Measurements from ENCODE around the gene GSTM1. TPM values are rescaled to one million over a fixed set of nuclear protein-coding genes. Genes with fewer than 3 reads are reported as not detected.
"Not testable (repeated sequence)": the region's sequence is repeated elsewhere in the genome, so short reads cannot be mapped to it uniquely, and the experiment has no call there.

GSTM1 gene
- total RNA-seq, 1 donor from 2014 or later, result 91.4 TPM

DNA sequence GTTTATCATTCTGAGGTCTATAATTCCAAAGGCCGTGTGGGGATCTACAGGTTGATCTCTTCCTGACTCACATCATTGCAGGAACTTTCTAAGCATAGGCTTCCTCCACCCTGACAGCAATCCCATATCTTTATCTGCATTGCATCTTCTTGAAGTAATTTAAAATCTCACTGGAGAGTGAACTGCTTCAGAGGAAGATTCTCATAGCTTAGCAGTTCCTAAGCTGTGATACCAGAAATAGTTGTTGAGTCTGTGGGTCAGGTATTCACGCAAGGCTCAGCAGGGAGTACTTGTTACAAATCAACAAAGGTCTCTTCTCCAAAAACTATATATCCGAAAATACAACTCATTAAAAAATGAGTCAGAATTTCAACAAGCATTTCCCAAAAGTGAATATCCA lies 7.5 kb downstream of the GSTM1 start:
- intact Hi-C loops (cut with micrococcal nuclease), result not testable (repeated sequence)

DNA sequence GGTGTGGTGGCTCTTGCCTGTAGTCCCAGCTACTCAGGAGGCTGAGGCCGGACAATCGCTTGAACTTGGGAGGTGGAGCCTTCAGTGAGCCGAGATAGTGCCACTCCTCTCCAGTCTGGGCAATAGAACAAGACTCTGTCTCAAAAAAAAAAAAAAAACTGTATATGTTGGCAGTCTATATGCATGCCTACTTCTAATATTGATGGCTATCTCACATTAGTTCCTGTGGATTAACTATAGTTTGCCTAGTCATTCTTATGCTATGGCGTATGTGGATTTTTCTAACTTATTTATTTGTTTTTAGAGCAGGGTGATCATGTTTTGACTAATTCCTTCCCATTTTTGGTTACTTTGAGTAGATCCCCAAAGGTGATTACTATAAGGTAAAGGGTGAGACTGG lies 9.4 kb downstream of the GSTM1 start:
- intact Hi-C loops (cut with micrococcal nuclease), result no loop called here

DNA sequence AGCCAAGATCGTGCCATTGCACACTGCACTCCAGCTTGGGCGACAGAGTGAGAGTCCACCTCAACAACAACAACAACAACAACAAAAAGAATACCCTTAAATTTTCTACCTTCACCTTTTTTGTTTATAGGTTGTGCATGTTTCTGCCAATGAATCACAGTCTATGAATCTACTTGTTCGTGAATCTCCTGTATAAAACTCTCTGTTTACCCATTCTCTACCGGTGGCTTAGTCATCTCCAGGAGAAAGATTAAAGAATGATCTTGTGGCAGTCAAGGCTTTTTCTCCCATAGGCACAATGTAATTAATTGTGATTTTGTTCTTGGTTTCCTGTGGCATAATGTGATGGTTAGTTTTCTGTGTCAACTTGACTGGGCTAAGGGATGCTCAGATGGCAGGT lies 10.2 kb downstream of the GSTM1 start:
- intact Hi-C loops (cut with micrococcal nuclease), result not testable (repeated sequence)

DNA sequence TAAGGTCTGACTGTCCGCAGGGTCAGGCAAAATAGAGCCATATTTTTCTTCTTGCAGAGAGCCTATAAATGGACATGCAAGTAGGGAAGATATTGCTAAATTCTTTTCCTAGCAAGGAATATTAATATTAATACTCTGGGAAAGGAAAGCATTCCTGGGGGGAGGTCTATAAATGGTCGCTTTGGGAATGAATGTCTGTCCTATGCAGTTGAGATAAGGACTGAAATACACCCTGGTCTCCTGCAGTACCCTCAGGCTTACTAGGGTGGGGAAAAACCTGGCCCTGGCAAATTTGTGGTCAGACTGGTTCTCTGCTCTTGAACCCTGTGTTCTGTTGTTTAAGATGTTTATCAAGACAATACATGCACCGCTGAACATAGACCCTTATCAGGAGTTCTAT lies 15.3 kb downstream of the GSTM1 start:
- intact Hi-C loops (cut with micrococcal nuclease), result not testable (repeated sequence)

DNA sequence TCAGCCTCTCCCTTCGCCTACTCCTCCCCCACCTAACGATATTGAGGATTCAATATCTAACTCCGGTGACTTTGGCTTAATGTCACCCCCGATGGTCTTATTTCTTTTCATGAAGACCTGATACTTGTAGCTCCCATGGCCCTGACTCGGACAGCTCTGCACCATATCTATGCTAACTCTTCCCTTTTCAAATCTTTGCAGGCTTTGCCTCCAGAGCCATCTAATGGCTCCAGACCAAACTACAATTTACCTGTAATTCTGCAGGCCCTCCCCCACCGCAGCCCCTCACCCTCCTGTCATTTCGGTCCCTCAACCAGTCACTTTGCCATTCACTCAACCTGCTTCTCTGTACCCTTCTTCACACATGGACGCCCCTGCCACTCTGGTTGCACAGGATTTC lies 16.6 kb downstream of the GSTM1 start:
- intact Hi-C loops (cut with micrococcal nuclease), result no loop called here

DNA sequence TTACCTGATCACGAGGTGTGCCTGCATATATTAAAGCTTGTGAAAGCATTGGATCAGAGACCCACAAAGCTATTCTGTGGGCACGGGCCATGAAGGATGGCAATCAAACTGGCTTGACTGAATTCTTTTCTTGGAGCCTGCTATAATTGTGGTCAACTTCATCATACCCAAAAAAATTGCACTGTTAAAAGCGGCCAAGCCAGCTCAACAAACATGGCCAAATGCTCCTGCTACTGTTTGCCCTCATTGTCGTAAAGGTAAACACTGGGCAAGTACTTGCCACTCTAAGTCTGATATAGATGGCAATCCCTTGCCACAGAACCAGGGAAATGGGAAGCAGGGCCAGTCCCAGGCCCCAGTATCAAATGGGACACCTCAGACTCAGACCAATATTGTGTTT lies 17.8 kb downstream of the GSTM1 start:
- intact Hi-C loops (cut with micrococcal nuclease), result no loop called here

DNA sequence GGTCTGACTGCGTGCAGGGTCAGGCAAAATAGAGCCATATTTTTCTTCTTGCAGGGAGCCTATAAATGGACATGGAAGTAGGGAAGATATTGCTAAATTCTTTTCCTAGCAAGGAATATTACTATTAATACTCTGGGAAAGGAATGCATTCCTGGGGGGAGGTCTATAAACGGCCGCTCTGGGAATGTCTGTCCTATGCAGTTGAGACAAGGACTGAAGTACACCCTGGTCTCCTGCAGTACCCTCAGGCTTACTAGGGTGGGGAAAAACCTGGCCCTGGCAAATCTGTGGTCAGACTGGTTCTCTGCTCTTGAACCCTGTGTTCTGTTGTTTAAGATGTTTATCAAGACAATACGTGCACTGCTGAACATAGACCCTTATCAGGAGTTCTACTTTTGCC lies 21.3 kb downstream of the GSTM1 start:
- intact Hi-C loops (cut with micrococcal nuclease), result not testable (repeated sequence)

DNA sequence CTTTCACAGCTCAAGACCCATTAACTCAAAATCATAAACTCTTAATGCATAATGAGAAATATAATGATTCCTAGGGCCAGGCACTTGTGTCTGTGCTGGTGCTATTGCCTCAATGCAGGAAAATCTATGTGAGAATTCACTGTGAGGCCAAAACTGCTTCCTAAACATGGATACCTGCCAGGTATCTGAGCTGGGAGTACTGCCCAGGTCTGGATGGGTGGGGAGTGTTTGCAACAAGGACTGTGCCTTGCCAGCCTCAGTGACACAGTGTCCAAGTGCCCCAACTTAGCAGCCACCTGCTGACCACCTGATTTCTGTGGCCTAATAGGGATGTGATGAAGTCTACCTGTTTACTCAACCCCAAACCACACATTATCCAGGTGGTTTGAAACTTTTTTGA lies 22.2 kb downstream of the GSTM1 start:
- intact Hi-C loops (cut with micrococcal nuclease), result not testable (repeated sequence)

DNA sequence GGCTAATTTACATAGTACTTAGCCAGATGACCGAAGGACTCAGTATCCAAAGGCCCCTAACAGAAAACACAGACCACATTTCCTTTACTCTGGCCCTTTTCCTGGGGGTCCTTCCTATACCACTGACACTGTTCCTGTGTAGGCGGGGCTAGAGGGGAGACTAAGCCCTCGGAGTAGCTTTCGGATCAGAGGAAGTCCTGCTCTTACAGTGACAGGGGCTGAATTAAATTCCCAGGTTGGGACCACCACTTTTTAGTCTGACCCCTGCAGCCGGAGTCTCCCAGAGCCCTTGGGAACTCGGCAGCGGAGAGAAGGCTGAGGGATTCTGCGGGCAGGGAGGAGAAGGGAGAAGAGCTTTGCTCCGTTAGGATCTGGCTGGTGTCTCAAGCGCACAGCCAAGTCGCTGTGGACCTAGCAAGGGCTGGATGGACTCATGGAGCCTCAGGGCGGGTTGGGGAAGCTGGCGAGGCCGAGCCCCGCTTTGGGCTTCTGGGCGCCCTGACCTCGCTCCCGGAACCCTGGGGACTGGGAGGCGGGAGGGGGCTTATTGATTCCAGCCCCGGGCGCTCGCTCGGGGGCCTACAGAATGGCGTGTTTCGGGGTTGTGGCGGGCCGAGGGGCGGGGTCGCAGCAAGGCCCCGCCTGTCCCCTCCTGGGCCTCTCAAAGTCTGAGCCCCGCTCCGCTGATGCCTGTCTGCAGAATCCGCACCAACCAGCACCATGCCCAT lies 24.1 kb downstream of the GSTM1 start, which contains the start of gene GSTM5:
TSS of gene GSTM5 (plus strand) at position 659 of the 728 bp plus-strand sequence. CDS start at position 721, 62 bp downstream.
- intact Hi-C loops (cut with micrococcal nuclease), result loop anchor here (1.0 kb wide), 1 partner anchor 24 kb away; the partner anchor contains the start of gene GSTM1

DNA sequence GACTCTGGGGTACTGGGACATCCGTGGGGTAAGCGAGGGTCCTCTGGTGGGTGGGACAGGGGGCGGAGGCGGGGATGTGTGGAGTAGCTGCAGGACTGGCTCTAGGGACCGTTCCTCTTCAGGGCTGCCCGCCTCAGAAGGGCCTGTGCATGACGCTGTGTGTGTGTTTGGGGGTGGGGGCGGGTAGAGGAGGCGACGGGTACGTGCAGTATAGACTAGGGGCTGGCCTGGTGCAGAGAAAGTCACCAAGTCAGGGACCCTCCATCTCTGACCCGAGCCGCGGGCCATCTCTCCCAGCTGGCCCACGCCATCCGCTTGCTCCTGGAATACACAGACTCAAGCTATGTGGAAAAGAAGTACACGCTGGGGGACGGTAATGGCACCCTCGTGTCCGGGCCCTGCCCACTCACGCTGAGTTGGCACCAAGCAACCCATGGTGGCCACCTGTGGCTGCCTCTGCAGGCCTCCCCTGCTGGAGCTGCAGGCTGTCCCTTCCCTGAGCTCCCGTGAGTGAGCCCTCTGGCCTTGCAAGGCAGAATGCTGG lies 24.8 kb downstream of the GSTM1 start:
- intact Hi-C loops (cut with micrococcal nuclease), result no loop called here

DNA sequence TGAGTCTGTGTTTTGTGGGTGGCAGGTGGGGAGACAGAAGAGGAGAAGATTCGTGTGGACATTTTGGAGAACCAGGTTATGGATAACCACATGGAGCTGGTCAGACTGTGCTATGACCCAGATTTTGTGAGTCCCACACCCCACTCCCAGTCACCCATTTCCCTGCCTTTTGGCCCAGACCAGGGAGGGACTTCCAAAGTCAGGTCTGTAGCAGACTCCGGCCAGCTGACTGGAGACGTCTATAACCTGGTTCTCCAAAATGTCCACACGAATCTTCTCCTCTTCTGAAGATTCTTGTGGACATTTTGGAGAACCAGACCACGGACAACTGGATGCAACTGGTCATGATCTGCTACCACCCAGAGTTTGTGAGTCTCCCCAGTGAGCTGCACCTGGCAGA lies 26.0 kb downstream of the GSTM1 start:
- intact Hi-C loops (cut with micrococcal nuclease), result no loop called here

DNA sequence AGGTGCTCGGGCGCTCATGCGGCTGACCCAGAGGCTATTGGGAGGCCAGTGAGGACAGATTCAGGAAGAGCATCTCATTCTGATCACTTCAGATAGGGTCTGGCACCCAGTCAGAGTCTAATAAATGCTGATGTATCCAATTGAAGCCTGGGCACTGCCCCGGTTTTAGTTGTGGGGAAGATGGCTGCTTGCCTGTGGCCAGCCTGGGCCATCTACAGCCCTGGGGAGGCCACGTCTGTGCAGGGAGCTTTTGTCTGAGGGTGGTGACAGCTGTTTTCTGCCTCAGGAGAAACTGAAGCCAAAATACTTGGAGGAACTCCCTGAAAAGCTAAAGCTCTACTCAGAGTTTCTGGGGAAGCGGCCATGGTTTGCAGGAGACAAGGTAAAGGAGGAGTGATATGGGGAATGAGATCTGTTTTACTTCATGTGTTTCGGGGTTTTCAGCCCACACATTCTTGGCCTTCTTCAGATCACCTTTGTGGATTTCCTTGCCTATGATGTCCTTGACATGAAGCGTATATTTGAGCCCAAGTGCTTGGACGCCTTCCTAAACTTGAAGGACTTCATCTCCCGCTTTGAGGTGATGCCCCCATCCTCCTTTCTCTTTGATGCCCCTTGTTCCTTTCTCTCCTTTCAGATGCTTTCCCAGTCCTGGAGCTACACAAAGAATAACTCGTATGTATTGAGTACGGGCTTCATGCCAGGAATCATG lies 27.2 kb downstream of the GSTM1 start:
- intact Hi-C loops (cut with micrococcal nuclease), result no loop called here

DNA sequence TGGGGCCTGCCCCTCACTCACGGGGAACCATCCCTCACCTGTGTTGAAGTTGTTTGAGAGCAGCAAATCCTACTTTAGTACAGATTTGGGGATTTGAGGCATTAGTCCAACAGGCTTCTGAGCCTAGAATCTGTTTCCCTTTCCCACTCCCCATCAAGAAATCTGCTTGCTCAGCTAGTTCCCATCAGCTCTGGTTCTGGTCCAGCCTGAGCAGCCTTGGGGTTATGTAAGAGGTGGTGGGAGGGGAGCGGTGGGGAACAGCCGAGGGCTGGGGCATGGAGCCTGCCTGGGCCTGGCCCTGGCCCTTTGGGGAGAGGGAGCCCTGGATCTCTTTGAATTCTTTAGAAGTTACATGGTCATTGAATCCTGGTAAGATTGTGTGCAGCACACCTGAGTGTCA lies 28.5 kb downstream of the GSTM1 start:
- intact Hi-C loops (cut with micrococcal nuclease), result no loop called here

DNA sequence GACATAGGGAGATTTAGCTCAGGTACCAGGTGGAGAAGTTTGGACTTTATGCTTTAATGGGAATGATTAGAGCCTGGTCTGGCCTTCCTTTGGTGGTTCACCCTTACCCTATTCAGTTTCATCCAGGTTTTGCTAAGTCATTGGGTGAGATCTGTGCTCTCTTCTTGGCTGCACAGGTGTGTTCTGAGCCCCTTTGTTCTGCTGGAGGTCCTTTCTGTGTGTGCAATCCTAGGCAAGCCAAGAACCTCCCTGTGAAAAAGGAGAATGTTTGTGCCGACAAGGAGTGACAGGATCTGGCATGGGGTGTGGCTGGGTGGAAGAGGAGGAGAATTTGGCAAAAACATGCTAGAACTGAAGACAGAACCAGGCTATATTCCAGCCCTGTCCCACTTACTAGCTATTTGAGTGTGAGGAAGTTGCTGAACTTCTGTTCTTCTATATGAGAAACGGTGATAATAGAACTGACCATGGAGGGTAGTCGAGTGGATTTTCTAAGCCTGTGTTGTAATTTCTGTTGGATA lies 29.0 kb downstream of the GSTM1 start:
- intact Hi-C loops (cut with micrococcal nuclease), result no loop called here

DNA sequence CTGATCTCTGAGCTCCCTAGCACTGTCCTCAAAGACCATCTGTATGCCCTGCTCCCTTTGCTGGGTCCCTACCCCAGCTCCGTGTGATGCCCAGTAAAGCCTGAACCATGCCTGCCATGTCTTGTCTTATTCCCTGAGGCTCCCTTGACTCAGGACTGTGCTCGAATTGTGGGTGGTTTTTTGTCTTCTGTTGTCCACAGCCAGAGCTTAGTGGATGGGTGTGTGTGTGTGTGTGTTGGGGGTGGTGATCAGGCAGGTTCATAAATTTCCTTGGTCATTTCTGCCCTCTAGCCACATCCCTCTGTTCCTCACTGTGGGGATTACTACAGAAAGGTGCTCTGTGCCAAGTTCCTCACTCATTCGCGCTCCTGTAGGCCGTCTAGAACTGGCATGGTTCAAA lies 30.1 kb downstream of the GSTM1 start:
- intact Hi-C loops (cut with micrococcal nuclease), result no loop called here

DNA sequence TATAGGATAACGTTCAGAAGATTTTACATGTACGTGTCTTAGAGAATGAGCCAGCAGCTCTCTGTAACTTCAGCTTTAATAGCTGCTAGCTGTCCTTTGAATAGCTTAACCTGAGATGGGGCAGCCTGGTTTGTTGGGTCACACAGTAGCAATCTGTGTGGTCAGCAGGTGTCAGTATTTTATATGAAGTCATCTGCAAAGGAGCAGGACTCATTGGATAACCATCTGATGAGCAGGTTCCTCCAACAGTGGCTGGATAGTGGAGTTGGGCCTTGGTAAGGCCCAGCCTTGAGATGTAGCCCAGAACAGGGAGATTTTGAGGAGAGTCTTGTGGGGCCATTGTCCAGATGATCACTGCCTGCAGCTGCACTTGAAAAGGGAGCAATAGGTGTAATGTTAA lies 30.9 kb downstream of the GSTM1 start:
- intact Hi-C loops (cut with micrococcal nuclease), result no loop called here

DNA sequence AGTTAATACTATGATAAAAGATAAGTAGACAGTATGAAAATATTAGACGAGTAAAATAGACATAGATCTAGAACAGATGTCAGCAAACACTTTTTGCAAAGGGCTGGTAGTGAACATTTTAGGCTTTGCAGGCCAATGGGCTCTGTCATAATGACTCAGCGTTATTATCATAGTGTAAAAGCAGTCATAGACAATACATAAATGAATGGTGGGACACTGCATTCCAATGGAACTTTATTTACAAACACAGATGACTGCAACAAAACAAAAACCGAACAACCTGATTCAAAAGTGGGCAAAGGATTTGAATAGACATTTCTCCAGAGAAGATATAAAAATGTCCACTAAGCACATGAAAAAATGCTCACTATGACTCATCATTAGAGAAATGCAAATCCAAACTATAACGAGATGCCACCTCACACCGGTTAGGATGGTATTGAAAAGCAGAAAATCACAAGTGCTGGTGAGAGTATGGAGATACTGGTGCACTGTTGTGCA lies 31.8 kb downstream of the GSTM1 start:
- intact Hi-C loops (cut with micrococcal nuclease), result no loop called here

DNA sequence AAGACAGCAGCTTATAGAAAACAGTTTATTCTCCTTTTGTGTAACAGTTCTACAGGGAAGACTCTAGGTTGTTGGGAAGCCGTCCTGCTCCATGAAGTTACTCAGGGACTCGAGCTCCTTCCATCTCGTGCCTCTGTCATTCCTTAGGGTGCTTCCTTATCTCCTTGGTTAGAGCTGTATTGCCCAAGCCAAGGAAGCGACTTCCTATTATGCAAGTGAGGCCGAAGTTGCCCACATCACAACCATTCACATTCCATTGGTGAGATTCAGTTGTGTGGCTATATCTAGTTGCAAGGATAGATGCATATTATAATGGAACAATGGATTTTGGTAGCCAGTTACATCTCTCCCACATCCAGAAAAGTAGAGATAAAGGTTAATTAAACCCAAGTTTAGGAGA lies 33.4 kb downstream of the GSTM1 start:
- intact Hi-C loops (cut with micrococcal nuclease), result no loop called here

DNA sequence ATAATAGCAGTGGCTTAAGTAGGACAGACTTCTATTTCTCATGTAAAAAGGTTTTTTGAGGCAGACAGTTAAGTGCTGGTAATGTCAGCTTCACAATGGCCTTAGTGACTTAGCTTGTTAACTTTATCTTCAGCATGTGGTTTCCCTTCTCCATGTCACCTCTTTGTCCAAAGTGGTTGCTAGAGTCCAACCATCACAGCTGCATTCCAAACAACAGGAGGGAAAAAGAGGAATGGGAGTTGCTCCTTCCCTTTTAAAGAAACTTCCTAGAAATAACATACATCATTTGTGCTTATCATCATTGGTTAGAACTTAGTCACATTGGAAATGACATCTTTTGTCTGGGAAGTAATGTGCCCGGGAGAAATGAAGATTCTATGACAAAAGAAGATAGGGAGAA lies 34.4 kb downstream of the GSTM1 start:
- intact Hi-C loops (cut with micrococcal nuclease), result no loop called here

DNA sequence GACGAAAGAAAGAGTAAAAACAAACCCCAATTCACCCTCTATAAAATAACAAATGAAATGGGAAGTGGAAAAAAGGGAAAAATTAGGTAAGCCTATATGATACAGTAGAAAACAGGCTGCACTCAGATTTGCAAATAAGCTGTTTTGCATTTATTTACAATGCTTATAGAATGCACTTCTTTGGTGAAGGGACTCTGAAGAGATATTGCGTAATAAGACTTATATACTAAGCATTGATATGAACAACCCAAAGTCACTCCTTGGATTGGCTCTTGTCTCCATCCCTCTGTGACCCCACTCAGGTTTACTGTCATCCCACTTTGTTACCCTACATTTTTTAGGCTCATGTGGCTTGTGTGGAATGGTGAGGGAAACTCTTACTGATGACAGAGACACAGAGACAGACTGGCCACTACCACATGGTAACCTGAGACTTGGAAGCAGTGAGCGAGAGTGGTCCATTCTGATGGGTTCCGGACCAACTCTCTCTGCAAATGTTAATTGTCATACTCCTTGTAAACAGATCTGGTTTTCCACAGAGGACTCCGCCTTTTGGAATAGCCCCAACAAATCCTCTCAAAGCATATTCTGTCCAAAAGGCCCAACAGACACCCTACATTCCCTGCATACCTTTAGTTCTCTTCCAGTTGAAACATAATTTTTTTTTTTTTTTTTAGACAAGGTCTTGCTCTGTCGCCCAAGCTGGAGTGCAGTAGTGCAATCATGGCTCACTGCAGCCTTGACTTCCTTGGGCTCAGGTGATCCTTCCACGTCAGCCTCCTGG lies 35.5 kb downstream of the GSTM1 start:
- intact Hi-C loops (cut with micrococcal nuclease), result no loop called here

DNA sequence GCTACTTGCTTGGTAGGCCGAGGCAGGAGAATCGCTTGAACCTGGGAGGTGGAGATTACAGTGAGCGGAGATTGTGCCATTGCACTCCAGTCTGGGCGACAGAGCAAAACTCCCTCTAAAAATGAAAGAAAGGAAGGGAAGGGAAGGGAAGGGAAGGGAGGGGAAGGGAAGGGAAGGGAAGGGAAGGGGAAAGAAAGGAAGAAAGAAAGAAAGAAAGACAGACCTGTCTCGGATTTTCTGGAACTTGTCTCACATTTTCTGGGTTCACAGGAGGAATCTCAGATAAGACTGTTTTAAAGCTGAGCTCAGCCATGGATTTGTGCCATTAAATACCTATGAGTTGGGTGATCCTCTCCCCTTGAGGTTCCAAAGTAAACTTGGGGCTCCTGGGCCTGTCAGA lies 37.3 kb downstream of the GSTM1 start:
- intact Hi-C loops (cut with micrococcal nuclease), result no loop called here
